Peyer's patch (tissue), 4 donors: ENCODE results near the gene ATG16L2. TPM values are rescaled to one million over a fixed set of nuclear protein-coding genes. Genes with fewer than 3 reads are reported as not detected.

Experiments used
- DNase-seq, 3 donors: peaks; one replicate each; pipeline ENCODE4 v3.0.0-alpha.2; 2017 to 2019
- H3K27ac ChIP-seq, 4 donors: fragments of 200-600 bp; sonication (generic); one replicate each; pipeline ENCODE4 v1.5.1; 2016 to 2019
- H3K27me3 ChIP-seq, 2 donors: fragments of 200-600 bp; sonication (generic); one replicate each; pipeline ENCODE4 v1.5.1; 2019
- H3K36me3 ChIP-seq, 3 donors: fragments of 200-600 bp; sonication (generic); one replicate each; pipeline ENCODE4 v1.5.1; 2016 to 2019
- H3K4me1 ChIP-seq, 4 donors: fragments of 200-600 bp; sonication (generic); one replicate each; pipeline ENCODE4 v1.5.1; 2016 to 2019
- H3K4me3 ChIP-seq, 4 donors: fragments of 200-600 bp; sonication (generic); 1 replicate in 3 of 4; 2 replicates in 1 of 4; pipeline ENCODE4 v1.5.1; 2016 to 2019; ENCODE audit warnings: mild to moderate bottlenecking in 1 of 4
- H3K9me3 ChIP-seq, 4 donors: fragments of 200-600 bp; sonication (generic); one replicate each; pipeline ENCODE4 v1.5.1; 2016 to 2019; ENCODE audit warnings: mild to moderate bottlenecking in 1 of 4
- CTCF ChIP-seq, 6 experiments: fragments of 450-650 bp in 4 of 6; fragments of 200-600 bp in 2 of 6; sonication (generic) in 1 of 6; IDR thresholded peaks; one replicate each; pipeline ENCODE4 v1.5.1; 2017 to 2019; ENCODE audit warnings: antibody characterized with exemption in 6 of 6, mild to moderate bottlenecking in 3 of 6, moderate library complexity in 1 of 6
- POLR2A ChIP-seq, 2 donors: fragments of 450-650 bp; IDR thresholded peaks; one replicate each; pipeline ENCODE4 v1.5.1; 2017; ENCODE audit warnings: antibody characterized with exemption in 2 of 2, mild to moderate bottlenecking in 2 of 2, moderate library complexity in 2 of 2
- total RNA-seq, 4 donors: library from RNA; depleted of rRNA; stranded (reverse); fragments of >200 nt; gene quantifications; one replicate each; pipeline ENCODE4 v1.1.0, GENCODE V29; 2016

Gene ATG16L2
- total RNA-seq, 4 donors from 2014 or later, result 39.9 to 226 (median 65.0) TPM

- peak in 2 of 3 donors; percentile 68 to 79 for DNase-seq
- no peak overlapping the region for H3K4me3 ChIP-seq
- H3K27ac ChIP-seq, result peak overlapping the region; percentile 53 to 88 (median 66)
- H3K9me3 ChIP-seq, result no peaks in the 10 kb centered on the region
- TF ChIP-seq POLR2A (IDR thresholded peaks at IDR 0.05), result no peak
- TF ChIP-seq CTCF (IDR thresholded peaks at IDR 0.05), result no peak
- no peaks in the 10 kb centered on the region for H3K27me3 ChIP-seq
- H3K4me1 ChIP-seq, result peaks cover 3 to 26% (median 8%) of the 10 kb centered on the region in 4 donors
- H3K36me3 ChIP-seq, result peaks cover 0 to 8% (median 0%) of the 10 kb centered on the region in 3 donors
These were observed 13.9 kb downstream of the ATG16L2 start for GRCh38 chr11:72828081-72828567.

GRCh38 chr11:72828692-72829101 lies 14.5 kb downstream of the ATG16L2 start:
- no peak for TF ChIP-seq CTCF (IDR thresholded peaks at IDR 0.05)
- TF ChIP-seq POLR2A (IDR thresholded peaks at IDR 0.05), result no peak
- peak overlapping the region in 3 of 4 donors; percentile 58 to 88 (median 74) for H3K27ac ChIP-seq
- H3K27me3 ChIP-seq, result no peaks in the 10 kb centered on the region
- DNase-seq, result no peak
- peaks cover 0 to 8% (median 0%) of the 10 kb centered on the region in 3 donors for H3K36me3 ChIP-seq
- peaks cover 3 to 26% (median 8%) of the 10 kb centered on the region in 4 donors for H3K4me1 ChIP-seq
- H3K4me3 ChIP-seq, result no peak overlapping the region
- H3K9me3 ChIP-seq, result no peaks in the 10 kb centered on the region

GRCh38 chr11:72829178-72829577 lies 15.0 kb downstream of the ATG16L2 start:
- H3K4me3 ChIP-seq, result no peak overlapping the region
- H3K9me3 ChIP-seq, result no peaks in the 10 kb centered on the region
- peaks cover 3 to 26% (median 8%) of the 10 kb centered on the region in 4 donors for H3K4me1 ChIP-seq
- DNase-seq, result no peak
- H3K36me3 ChIP-seq, result peaks cover 0 to 8% (median 0%) of the 10 kb centered on the region in 3 donors
- TF ChIP-seq POLR2A (IDR thresholded peaks at IDR 0.05), result no peak
- TF ChIP-seq CTCF (IDR thresholded peaks at IDR 0.05), result no peak
- peak overlapping the region in 1 of 4 donors; percentile 88 for H3K27ac ChIP-seq
- H3K27me3 ChIP-seq, result no peaks in the 10 kb centered on the region

GRCh38 chr11:72829884-72830533 lies 15.8 kb downstream of the ATG16L2 start:
- peaks cover 3 to 26% (median 8%) of the 10 kb centered on the region in 4 donors for H3K4me1 ChIP-seq
- no peak overlapping the region for H3K4me3 ChIP-seq
- no peaks in the 10 kb centered on the region for H3K9me3 ChIP-seq
- DNase-seq, result no peak
- H3K36me3 ChIP-seq, result peaks cover 0 to 8% (median 0%) of the 10 kb centered on the region in 3 donors
- TF ChIP-seq POLR2A (IDR thresholded peaks at IDR 0.05) (no peak), CTCF (IDR thresholded peaks at IDR 0.05) (no peak)
- H3K27me3 ChIP-seq, result no peaks in the 10 kb centered on the region
- no peak overlapping the region for H3K27ac ChIP-seq

GRCh38 chr11:72831521-72832300 lies 17.5 kb downstream of the ATG16L2 start:
- no peak overlapping the region for H3K4me3 ChIP-seq
- H3K36me3 ChIP-seq, result no peaks in the 10 kb centered on the region
- peak overlapping the region in 1 of 4 donors; percentile 25 for H3K27ac ChIP-seq
- no peaks in the 10 kb centered on the region for H3K27me3 ChIP-seq
- peak; percentile 62 to 90 (median 88) for DNase-seq
- TF ChIP-seq POLR2A (IDR thresholded peaks at IDR 0.05) (no peak), CTCF (IDR thresholded peaks at IDR 0.05) (peak; percentile 70 to 96 (median 89))
- H3K9me3 ChIP-seq, result no peaks in the 10 kb centered on the region
- H3K4me1 ChIP-seq, result peaks cover 3 to 26% (median 8%) of the 10 kb centered on the region in 4 donors
